SKM-1 treated with dmso at 0.1 percent for 144 hours (cell line): ENCODE results near the gene PFKFB2.
A peak's percentile ranks its signal among the peaks of the same experiment; 100 is the strongest.

Source experiments
- DNase-seq: peaks from one replicate; lab custom pipeline; 2025; ENCODE audit not compliant: unreplicated experiment; lab: John Stamatoyannopoulos, UW

Gene PFKFB2

GRCh38 chr1:207021876-207022596 lies 31.0 kb upstream of the PFKFB2 start:
- DNase-seq, result no peak

GRCh38 chr1:207022996-207023679 lies 29.9 kb upstream of the PFKFB2 start:
- no peak for DNase-seq

GRCh38 chr1:207024202-207025145 lies 28.6 kb upstream of the PFKFB2 start:
- DNase-seq, result peak; percentile 86

- peak; percentile 14 for DNase-seq
These were observed 27.8 kb upstream of the PFKFB2 start for GRCh38 chr1:207025146-207025880.

- DNase-seq, result no peak
These were observed 27.0 kb upstream of the PFKFB2 start for GRCh38 chr1:207026104-207026534.

- DNase-seq, result no peak
These were observed 25.8 kb upstream of the PFKFB2 start for GRCh38 chr1:207027206-207027777.

GRCh38 chr1:207027921-207028320 lies 25.2 kb upstream of the PFKFB2 start:
- no peak for DNase-seq

GRCh38 chr1:207028884-207029650 lies 24.0 kb upstream of the PFKFB2 start:
- DNase-seq, result no peak

- no peak for DNase-seq
These were observed 23.2 kb upstream of the PFKFB2 start for GRCh38 chr1:207029701-207030521.

GRCh38 chr1:207030522-207031009 lies 22.5 kb upstream of the PFKFB2 start:
- no peak for DNase-seq

- no peak for DNase-seq
These were observed 22.1 kb upstream of the PFKFB2 start for GRCh38 chr1:207031016-207031415.

- DNase-seq, result no peak
These were observed 21.3 kb upstream of the PFKFB2 start for GRCh38 chr1:207031632-207032264.

- no peak for DNase-seq
These were observed 20.5 kb upstream of the PFKFB2 start, which contains the start of gene C1orf116 for GRCh38 chr1:207032528-207033017. C1orf116 (minus strand) TSS chr1:207032756; CDS start chr1:207027598, 5,158 bp downstream.

GRCh38 chr1:207033302-207033701 lies 19.8 kb upstream of the PFKFB2 start:
- no peak for DNase-seq

- no peak for DNase-seq
These were observed 18.9 kb upstream of the PFKFB2 start for GRCh38 chr1:207034208-207034607.

GRCh38 chr1:207034998-207035397 lies 18.1 kb upstream of the PFKFB2 start:
- no peak for DNase-seq

GRCh38 chr1:207035877-207036551 lies 17.1 kb upstream of the PFKFB2 start:
- DNase-seq, result no peak
